Mucosa of descending colon (tissue), 3 donors: ENCODE measurements around the gene FOSL1. TPM values are rescaled to one million over a fixed set of nuclear protein-coding genes. Genes with fewer than 3 reads are reported as not detected.

Source experiments
- ATAC-seq: fragments of 200-7000 bp; cut with Tn5 transposase; one replicate; pipeline ENCODE4 v1.9.1; 2020; ENCODE audit warnings: mild to moderate bottlenecking, moderate library complexity
- DNase-seq, 3 donors: peaks; one replicate each; pipeline ENCODE4 v3.0.0-alpha.2; 2020
- H3K36me3 ChIP-seq: fragments of 200-600 bp; one replicate; pipeline ENCODE4 v1.8.0; 2021; ENCODE audit warnings: low read depth, mild to moderate bottlenecking
- H3K4me1 ChIP-seq: fragments of 200-600 bp; one replicate; pipeline ENCODE4 v1.8.0; 2021; ENCODE audit warnings: low read depth, mild to moderate bottlenecking
- H3K4me3 ChIP-seq: fragments of 200-600 bp; one replicate; pipeline ENCODE4 v1.8.0; 2021; ENCODE audit warnings: mild to moderate bottlenecking
- H3K9me3 ChIP-seq: fragments of 200-600 bp; one replicate; pipeline ENCODE4 v1.8.0; 2021; ENCODE audit warnings: mild to moderate bottlenecking
- CTCF ChIP-seq: fragments of 200-600 bp; IDR thresholded peaks from one replicate; pipeline ENCODE4 v1.8.0; 2022; ENCODE audit warnings: antibody characterized with exemption, mild to moderate bottlenecking
- intact Hi-C, 2 donors: fragments of 100-400 bp; cut with DNase I in 1 of 2; cut with micrococcal nuclease in 1 of 2; formaldehyde crosslinking; loops; one replicate each; pipeline versions ENCODE4 v1.11.0 to v1.11.1; 2022; cut with DNase I, micrococcal nuclease
- total RNA-seq, 3 donors: library from RNA; stranded (reverse); fragmentation: NEBNext Ultra II Directional in 2 of 3; extraction: Animal tissue kit (Norgen Biotek cat#: 25700) in 2 of 3; gene quantifications; one replicate each; pipeline versions ENCODE4 v1.2.1 to v1.2.4, GENCODE V29; 2021 to 2023
- donor health status: DM: no; HTN: no; CAD: no; lungs with moderate emphysema.
- donor health status: DM: no; HTN: no; CAD: no.
- donor health status: DM: no; HTN: yes; CAD: no.

Gene FOSL1
- total RNA-seq, 3 donors from 2014 or later = 1.2 to 1.6 (median 1.2) TPM

GRCh38 chr11:65888163-65888814 is 11.9 kb downstream of the FOSL1 start, which contains the start of gene FIBP:
TSS of gene FIBP (minus strand) at chr11:65888471. CDS start at chr11:65888418, 53 bp downstream.
- Histone ChIP-seq H3K4me3 (peak within 1 kb of the TSS; percentile 38), H3K9me3 (no peaks in the 10 kb centered on the region), H3K36me3 (no peaks in the 10 kb centered on the region), H3K4me1 (peaks cover 33% of the 10 kb centered on the region)
- TF ChIP-seq CTCF = peak; percentile 95
- intact Hi-C loops = loop anchor here (10.0 kb wide), 1 partner anchor 97 kb away; no protein-coding TSS in a partner anchor
- DNase-seq = peak; percentile 98 to 99 (median 99)
- peak; percentile 82 for ATAC-seq

GRCh38 chr11:65887723-65888162 is 12.4 kb downstream of the FOSL1 start:
- DNase-seq = peak in 1 of 3 donors; percentile 81
- intact Hi-C loops = loop anchor here (10.0 kb wide), 1 partner anchor 97 kb away; no protein-coding TSS in a partner anchor
- no peaks in the 10 kb centered on the region for H3K36me3 ChIP-seq
- peak overlapping the region; percentile 38 for H3K4me3 ChIP-seq
- TF ChIP-seq CTCF = no peak
- peak; percentile 2 for ATAC-seq
- H3K9me3 ChIP-seq = no peaks in the 10 kb centered on the region
- H3K4me1 ChIP-seq = peaks cover 33% of the 10 kb centered on the region

GRCh38 chr11:65886826-65887722 is 13.1 kb downstream of the FOSL1 start:
- peaks cover 32% of the 10 kb centered on the region for H3K4me1 ChIP-seq
- DNase-seq = peak in 1 of 3 donors; percentile 45
- no peak overlapping the region for H3K4me3 ChIP-seq
- ATAC-seq = no peak
- intact Hi-C loops = loop anchor here (10.0 kb wide), 1 partner anchor 98 kb away; no protein-coding TSS in a partner anchor
- no peaks in the 10 kb centered on the region for H3K36me3 ChIP-seq
- TF ChIP-seq CTCF = no peak
- H3K9me3 ChIP-seq = no peaks in the 10 kb centered on the region

GRCh38 chr11:65885808-65886536 is 14.2 kb downstream of the FOSL1 start:
- ATAC-seq (no peak), DNase-seq (peak in 1 of 3 donors; percentile 18)
- peaks cover 21% of the 10 kb centered on the region for H3K4me1 ChIP-seq
- no peak for TF ChIP-seq CTCF
- H3K36me3 ChIP-seq = no peaks in the 10 kb centered on the region
- H3K9me3 ChIP-seq = no peaks in the 10 kb centered on the region
- H3K4me3 ChIP-seq = no peak overlapping the region
- intact Hi-C loops = loop anchor here (10.0 kb wide), 1 partner anchor 99 kb away; no protein-coding TSS in a partner anchor

- H3K4me3 ChIP-seq = no peak overlapping the region
- intact Hi-C loops = loop anchor here (10.0 kb wide), 1 partner anchor 100 kb away; no protein-coding TSS in a partner anchor
- H3K9me3 ChIP-seq = no peaks in the 10 kb centered on the region
- H3K4me1 ChIP-seq = peaks cover 21% of the 10 kb centered on the region
- no peak for TF ChIP-seq CTCF
- ATAC-seq = no peak
- DNase-seq = peak in 1 of 3 donors; percentile 26
- no peaks in the 10 kb centered on the region for H3K36me3 ChIP-seq
These were observed 15.0 kb downstream of the FOSL1 start for GRCh38 chr11:65885231-65885630.
